HG03097 (cell line): ENCODE data around the gene ODC1.

ENCODE experiments used
- ATAC-seq: cut with Tn5 transposase; IDR thresholded peaks from one replicate; pipeline ENCODE4 v1.9.1; 2021; ENCODE audit not compliant: unreplicated experiment, low FRiP score

Gene ODC1

GRCh38 chr2:10419553-10420257, 28.4 kb downstream of the ODC1 start:
- ATAC-seq = no peak

GRCh38 chr2:10417551-10418335, 30.4 kb downstream of the ODC1 start:
- no peak for ATAC-seq

GRCh38 chr2:10415640-10416039, 32.5 kb downstream of the ODC1 start:
- no peak for ATAC-seq

- ATAC-seq = no peak
Measured at GRCh38 chr2:10415048-10415447, 33.1 kb downstream of the ODC1 start.

GRCh38 chr2:10414591-10414990, 33.5 kb downstream of the ODC1 start:
- no peak for ATAC-seq

GRCh38 chr2:10413991-10414451, 34.1 kb downstream of the ODC1 start:
- ATAC-seq = no peak

- no peak for ATAC-seq
Measured at GRCh38 chr2:10413503-10413902, 34.6 kb downstream of the ODC1 start.

- no peak for ATAC-seq
Measured at GRCh38 chr2:10412380-10412779, 35.7 kb downstream of the ODC1 start.

GRCh38 chr2:10411557-10411956, 36.6 kb downstream of the ODC1 start:
- ATAC-seq = no peak

- no peak for ATAC-seq
Measured at GRCh38 chr2:10410823-10411437, 37.2 kb downstream of the ODC1 start.

- ATAC-seq = peak; percentile 48
Measured at GRCh38 chr2:10410001-10410822, 37.9 kb downstream of the ODC1 start.

- ATAC-seq = peak; percentile 42
Measured at GRCh38 chr2:10408649-10409579, 39.2 kb downstream of the ODC1 start.

GRCh38 chr2:10407841-10408648, 40.1 kb downstream of the ODC1 start:
- peak; percentile 42 for ATAC-seq

- no peak for ATAC-seq
Measured at GRCh38 chr2:10407432-10407831, 40.7 kb downstream of the ODC1 start.

- ATAC-seq = no peak
Measured at GRCh38 chr2:10406491-10407188, 41.5 kb downstream of the ODC1 start.

- ATAC-seq = no peak
Measured at GRCh38 chr2:10406016-10406415, 42.1 kb downstream of the ODC1 start.

GRCh38 chr2:10405448-10405847, 42.7 kb downstream of the ODC1 start:
- no peak for ATAC-seq
